ENCODE measurements around the gene TAS2R46. TPM values are rescaled to one million over a fixed set of nuclear protein-coding genes. Genes with fewer than 3 reads are reported as not detected.

TAS2R46 gene, protein sequence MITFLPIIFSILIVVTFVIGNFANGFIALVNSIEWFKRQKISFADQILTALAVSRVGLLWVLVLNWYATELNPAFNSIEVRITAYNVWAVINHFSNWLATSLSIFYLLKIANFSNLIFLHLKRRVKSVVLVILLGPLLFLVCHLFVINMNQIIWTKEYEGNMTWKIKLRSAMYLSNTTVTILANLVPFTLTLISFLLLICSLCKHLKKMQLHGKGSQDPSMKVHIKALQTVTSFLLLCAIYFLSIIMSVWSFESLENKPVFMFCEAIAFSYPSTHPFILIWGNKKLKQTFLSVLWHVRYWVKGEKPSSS
- 1 to 10 TPM in 1 of 2 experiments, under 1 TPM in 1; 0.94 to 1.2 TPM for total RNA-seq

DNA sequence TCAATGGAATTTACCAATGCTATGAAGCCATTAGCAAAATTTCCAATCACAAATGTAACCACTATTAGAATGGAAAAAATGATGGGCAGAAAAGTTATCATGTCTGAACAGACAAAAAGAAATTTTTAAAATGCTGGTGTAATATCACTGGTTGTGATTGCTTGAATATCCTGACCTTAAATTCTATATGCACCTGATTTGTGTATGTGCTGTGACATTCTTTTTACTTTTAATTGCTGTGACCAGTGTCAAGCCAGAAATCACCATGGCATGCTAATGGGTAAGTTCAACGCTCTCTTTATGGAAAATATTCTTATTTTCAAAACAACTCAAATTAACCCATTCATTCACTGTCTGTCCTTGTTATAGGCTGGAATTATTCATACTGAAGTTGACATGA lies at the start of gene TAS2R46:
Gene TAS2R46, minus strand, starts transcription at position 101 of the 400 bp plus-strand sequence. Its CDS starts 0 bp downstream, at position 101.

DNA sequence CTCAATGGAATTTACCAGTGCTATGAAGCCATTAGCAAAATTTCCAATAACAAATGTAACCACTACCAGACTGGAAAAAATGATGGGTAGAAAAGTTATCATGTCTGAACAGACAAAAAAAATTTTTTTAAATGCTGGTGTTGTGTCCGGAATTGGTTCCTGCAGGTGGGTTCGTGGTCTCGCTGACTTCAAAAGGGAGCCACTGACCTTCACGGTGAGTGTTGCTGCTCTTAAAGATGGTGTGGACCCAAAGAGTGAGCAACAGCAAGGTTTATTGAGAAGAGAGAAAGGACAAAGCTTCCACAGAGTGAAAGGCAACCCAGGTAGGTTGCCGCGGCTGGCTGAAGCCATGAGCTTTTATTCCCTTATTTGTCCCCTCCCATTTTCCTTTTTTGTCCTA lies 30.0 kb upstream of the TAS2R46 start, which contains the start of gene TAS2R43:
Gene TAS2R43, minus strand, starts transcription at position 186 of the 400 bp plus-strand sequence. Its CDS starts 84 bp downstream, at position 102.

DNA sequence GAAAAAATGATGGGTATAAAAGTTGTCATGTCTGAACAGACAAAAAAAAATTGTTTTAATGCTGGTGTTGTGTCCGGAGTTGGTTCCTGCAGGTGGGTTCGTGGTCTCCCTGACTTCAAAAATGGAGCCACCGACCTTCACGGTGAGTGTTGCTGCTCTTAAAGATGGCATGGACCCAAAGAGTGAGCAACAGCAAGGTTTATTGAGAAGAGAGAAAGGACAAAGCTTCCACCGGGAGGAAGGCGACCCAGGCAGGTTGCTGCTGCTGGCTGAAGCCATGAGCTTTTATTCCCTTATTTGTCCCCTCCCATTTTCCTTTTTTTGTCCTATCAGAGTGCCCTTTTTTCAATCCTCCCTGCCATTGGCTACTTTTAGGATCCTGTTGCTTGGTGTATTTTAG lies 30.8 kb downstream of the TAS2R46 start, which contains the start of gene TAS2R31:
Gene TAS2R31, minus strand, starts transcription at position 101 of the 400 bp plus-strand sequence. Its CDS starts 72 bp downstream, at position 29.

DNA sequence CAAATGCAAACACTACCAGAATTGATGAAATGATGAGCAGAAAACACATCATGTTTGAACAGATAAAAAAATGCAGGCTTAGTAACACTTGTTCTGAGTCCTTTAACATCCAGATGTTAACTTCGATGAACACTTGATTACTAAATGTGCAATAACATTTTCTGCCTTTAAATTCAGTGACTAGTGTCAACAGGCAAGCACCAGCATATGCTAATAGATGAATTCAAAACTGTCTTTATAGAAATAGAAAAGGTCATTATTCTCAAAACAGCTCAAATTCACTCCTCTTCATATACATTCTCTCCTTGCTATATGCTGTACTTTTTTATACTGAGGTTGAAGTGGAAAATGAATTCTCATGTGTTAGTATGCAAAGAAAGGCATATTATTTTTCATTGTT lies 39.6 kb downstream of the TAS2R46 start, which contains the start of gene TAS2R19:
Gene TAS2R19, minus strand, starts transcription at position 101 of the 400 bp plus-strand sequence. Its CDS starts 49 bp downstream, at position 52.

Other genes with a start within 250 kb of the TAS2R46 start
- under 1 TPM; 0.25 to 0.36 TPM for gene TAS2R10, start 235.9 kb downstream of the TAS2R46 start, total RNA-seq
- gene PRR4, start 212.8 kb downstream of the TAS2R46 start, total RNA-seq = 1 to 10 TPM; 1.5 to 1.8 TPM
- gene PRH1, start 178.0 kb downstream of the TAS2R46 start, total RNA-seq = 10 to 100 TPM; 11.3 to 11.5 TPM
- gene TAS2R13, start 152.7 kb downstream of the TAS2R46 start, total RNA-seq = 1 to 10 TPM in 1 of 2 experiments, under 1 TPM in 1; 0.48 to 1.0 TPM
- not detected for gene PRH2, start 133.1 kb downstream of the TAS2R46 start, total RNA-seq
- gene TAS2R14, start 123.0 kb downstream of the TAS2R46 start, total RNA-seq = 1 to 10 TPM; 1.6 TPM
- 1 to 10 TPM in 1 of 2 experiments, under 1 TPM in 1; 0.55 to 1.2 TPM for gene TAS2R50, start 75.4 kb downstream of the TAS2R46 start, total RNA-seq
- 1 to 10 TPM in 1 of 2 experiments, under 1 TPM in 1; 0.86 to 1.4 TPM for gene TAS2R20, start 64.0 kb downstream of the TAS2R46 start, total RNA-seq
- 1 to 10 TPM; 2.2 to 2.5 TPM for gene TAS2R19, start 39.7 kb downstream of the TAS2R46 start, total RNA-seq
- gene TAS2R31, start 30.9 kb downstream of the TAS2R46 start, total RNA-seq = 1 to 10 TPM; 2.4 to 3.4 TPM
- gene TAS2R43, start 30.0 kb upstream of the TAS2R46 start, total RNA-seq = under 1 TPM; 0.53 to 0.81 TPM
- 1 to 10 TPM; 2.2 to 2.4 TPM for gene TAS2R30, start 72.3 kb upstream of the TAS2R46 start, total RNA-seq
- gene SMIM10L1, start 108.9 kb upstream of the TAS2R46 start, total RNA-seq = 1 to 10 TPM; 8.8 to 8.9 TPM
- not detected for gene TAS2R42, start 124.6 kb upstream of the TAS2R46 start, total RNA-seq
- gene PRB3, start 207.4 kb upstream of the TAS2R46 start, total RNA-seq = not detected
- gene PRB4, start 248.1 kb upstream of the TAS2R46 start, total RNA-seq = not detected